GM12892 (cell line): Measurements from ENCODE around the gene CACNA2D4.

ENCODE experiments used
- POLR2A ChIP-seq: IDR thresholded peaks from 2 replicates; pipeline ENCODE4 v1.6.1; 2011; ENCODE audit warnings: low read depth, low read length, control low read depth
- POLR2AphosphoS5 ChIP-seq: IDR thresholded peaks from 2 replicates; pipeline ENCODE4 v1.6.1; 2011; ENCODE audit warnings: low read depth, low read length, control low read depth

DNA sequence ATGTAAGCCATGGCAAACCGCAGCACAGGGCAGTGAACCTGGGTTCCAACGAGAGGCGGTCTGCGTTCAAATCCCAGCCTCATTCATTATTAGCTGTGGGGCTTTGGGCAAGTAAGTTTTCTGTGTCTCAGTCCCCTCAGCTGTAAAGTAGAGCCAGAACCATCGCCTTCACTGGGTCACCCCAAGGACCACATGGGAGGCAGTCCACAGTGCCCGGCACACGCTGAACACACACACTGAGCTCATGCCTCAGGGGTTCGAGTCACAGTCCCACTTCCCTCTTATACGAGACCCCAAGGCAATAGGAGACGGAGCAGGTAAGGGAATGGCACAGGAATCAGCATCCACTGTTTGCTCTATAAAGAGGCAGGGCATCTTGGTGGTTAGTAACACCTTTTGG is 79.0 kb downstream of the CACNA2D4 start:
- TF ChIP-seq POLR2A (no peak), POLR2AphosphoS5 (no peak)
